Measurements from ENCODE around the gene C2CD3.

C2CD3 gene, protein sequence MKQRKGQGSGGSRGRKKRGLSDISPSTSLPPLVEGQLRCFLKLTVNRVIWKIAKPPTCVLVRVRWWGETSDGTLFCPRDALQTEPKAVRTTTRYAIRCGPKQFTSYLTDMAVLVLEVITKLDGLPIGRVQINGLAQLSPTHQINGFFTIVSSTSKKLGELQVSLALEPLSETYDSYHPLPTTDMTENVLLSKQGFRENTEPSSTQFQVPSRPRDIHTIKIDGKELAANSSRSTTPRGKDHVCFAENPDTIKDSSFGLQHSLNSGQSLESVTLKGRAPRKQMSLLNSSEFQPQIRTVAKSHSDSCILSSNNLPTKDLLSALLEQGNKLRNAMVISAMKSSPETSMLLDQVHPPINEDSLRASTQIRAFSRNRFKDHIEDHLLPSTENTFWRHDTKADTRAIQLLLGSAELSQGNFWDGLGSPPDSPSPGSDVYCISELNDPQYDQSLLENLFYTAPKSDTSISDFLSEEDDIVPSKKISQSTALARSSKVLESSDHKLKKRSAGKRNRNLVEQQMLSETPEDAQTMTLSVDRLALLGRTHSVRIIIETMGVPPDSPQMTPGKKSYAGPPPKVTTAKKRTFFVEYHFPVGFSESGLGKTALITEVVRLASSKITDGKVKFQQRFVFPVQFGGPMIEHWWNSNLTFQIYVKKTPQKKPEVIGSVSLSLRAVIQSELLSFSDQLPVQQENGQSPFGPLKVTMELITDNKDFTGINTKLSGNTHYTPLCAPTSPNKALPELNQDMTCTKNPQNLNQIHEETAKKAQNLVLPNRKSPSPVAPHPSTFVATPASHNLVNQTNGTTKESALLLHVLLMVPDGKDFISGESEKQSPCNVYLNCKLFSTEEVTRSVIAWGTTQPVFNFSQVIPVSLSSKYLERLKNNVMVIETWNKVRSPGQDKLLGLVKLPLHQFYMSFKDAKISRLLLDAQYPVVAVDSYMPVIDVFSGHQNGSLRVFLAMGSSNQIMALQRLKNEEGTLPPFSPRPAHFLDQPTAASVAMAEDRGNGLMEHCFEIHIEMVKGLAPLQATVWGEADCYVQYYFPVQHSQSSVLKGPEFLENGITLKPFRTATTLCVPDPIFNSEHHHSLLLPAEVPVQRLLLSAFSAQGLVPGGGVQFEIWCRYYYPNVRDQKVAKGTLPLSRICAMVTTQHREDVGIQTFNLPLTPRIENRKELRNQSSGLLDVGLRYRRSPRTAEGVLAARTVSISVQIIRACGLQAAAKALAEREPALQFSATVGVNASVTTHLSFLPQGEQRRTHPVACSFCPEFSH (N-terminal part only)

DNA sequence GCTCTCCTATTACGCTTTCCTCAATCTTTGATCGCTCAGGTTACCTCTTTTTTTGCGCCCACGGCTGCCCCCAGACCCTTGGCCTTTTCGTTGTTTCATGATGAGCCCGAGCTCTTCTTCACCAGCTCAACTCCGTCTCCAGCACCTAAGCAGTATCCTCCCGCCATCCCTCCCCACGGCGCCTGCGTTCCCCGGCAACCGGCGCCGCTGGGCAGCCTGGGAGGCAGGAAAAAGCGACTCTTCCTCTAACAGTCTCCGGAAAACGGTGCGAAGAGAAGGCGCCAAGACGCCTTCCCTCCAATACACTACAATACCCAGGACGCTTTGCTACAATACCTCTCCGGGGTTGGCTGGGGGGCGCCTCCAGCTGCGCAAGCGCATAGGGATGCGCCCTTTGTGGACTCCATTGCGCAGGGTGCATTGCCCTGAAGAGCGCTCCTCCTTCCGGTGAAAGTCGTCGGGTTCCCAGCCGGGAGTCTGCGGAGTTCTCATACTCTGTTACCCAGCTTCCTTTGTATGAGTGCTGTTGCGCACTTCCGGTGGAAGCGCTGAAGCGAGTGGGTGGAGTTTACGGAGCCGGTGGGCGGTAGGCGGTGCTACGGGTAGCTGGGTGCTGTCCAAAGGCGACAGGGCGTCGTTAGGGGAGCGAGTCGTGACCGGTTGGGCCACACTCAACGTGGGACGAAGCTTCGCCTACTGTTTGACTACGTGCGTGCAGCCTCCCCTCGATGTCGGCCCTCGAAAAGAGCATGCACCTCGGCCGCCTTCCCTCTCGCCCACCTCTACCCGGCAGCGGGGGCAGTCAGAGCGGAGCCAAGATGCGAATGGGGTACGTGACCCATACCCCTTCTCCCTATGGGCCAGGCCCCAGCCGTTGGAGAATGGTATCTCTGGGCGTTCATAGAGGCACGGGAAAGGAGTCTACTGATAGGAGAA lies at the start of gene C2CD3, which contains the start of gene PPME1:
C2CD3 (minus strand) TSS at position 309 of the 936 bp plus-strand sequence; CDS start at position 99, 210 bp downstream.
PPME1 (plus strand) TSS at position 596 of the 936 bp plus-strand sequence; CDS start at position 729, 133 bp downstream.
- peak; percentile 97 for DNase-seq

DNA sequence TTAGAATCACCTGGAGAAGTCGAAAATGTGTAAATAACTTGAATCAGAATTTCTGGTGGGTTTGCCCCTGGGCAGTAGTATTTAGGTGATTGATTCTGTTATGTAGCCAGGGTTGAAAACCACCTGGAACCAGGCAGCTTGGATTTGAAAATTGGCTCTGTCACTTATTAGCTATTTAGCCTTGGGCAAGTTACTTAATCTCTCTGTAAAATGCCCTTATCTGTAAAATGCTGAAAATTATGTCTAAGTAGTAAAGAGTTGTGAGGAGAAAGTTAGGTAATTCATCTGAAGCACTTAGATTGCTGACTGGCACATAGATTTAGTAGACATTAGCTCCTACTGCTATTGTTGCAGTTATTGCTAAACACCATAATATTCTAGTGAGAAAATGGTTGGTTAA lies 49.6 kb upstream of the C2CD3 start:
- no peak for DNase-seq

DNA sequence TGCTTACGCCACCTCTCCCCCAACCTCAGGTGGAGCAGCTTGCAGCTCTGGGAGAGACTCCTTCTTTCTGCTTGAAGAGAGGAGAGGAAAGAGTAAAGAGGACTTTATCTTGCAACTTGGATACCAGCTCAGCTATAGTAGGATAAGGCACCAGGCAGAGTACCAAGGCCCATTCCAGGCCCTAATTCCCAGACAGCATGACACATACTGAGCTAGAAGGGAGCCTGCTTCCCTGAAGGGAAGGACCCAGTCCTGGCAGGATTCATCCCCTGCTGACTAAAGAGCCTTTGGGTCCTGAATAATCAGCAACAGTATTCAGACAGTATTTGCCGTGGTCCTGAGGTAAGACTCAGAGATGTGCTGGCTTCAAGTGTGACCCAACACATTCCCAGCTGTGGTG lies 41.7 kb upstream of the C2CD3 start:
- DNase-seq: no peak

DNA sequence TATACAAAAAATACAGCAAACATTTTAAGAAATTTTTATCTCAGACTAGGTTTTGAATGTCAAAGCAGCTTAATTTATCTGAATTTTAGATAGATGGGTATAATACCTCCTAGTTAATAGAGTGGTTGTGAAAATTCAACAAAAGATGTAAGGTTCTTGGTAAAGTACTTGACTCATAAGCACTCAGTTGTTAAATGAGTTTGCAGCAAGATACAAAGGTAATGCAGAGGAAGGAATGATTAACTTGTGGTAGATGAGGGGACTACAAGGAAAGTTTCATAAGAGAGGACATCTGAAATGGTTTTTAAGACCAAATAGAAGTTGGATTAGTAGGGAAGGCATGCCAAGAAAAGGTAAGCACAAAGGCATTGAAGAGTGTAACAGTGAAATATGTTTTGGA lies 37.7 kb upstream of the C2CD3 start:
- no peak for DNase-seq

DNA sequence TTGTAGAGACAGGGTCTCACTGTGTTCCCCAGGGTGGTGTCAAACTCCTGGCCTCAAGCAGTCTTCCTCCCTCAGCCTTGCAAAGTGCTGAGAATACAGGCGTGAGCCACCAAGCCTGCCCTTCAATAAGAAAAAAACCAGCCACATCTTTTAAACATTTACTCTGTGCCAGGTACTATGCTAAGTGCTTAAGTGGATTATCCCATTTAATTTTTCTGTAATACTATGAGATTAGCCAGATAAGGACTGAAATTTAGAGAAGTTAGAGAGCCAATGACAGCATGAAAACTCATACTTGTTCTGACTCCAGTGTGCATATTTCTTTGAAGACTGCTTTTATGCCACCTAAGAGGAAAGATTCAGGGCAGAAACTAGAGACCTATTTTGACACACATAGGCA lies 35.9 kb upstream of the C2CD3 start:
- no peak for DNase-seq

DNA sequence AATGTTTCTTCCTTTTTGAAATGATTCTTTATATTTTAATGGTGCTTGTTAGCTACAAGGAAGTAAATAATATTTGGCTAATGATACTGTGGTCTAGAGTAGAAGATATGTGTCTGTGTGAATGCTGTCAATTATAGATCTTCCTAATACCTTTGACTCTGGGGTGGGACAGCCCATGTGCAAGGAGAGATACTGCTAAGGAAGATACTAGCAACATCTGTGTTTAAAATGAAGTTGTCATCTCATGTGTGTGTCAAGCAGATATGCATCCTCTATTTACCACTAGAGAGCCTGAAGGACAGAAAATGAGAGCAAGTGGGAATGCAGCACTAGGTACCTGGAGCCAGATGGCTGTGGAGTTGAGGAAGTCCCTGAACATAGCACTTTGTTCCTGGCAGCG lies 34.4 kb upstream of the C2CD3 start:
- DNase-seq: no peak

DNA sequence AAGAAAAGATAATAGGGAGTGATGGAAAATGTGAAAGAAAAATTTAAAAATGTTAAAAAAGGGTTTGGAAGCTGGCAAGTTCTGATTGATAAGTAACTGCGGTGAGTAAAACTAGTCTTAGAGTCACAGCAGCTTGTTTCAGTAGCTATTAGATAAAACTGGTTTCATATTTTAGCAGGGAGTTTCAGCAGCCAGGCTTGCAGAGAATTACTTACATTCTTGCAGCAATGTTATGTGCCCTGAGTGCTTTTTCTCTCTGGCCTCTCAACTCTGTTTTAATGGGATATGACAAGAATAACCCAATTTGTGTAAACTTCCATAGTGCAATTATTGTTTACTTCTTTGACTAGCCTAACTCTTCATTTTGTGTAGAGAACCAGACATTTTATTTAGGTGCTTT lies 33.9 kb upstream of the C2CD3 start:
- no peak for DNase-seq

DNA sequence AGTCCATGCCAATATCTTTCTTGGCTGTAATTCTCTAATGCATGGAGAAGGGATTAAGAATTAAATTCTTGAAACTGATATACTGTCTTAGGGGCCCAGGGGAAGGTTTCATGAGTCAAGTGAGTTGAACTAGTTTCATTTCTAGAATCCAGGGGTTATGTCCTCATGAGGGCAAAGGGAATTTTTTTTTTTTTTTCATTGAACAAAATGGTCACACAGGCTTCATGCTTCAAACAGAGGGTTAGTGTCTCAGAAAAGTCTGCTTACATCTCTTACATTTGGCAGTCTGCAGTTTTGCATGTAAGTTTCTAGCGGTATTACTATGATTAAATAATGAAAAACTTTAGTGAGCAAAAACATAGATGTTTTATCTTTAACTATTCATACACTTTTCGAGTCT lies 33.2 kb upstream of the C2CD3 start:
- no peak for DNase-seq

DNA sequence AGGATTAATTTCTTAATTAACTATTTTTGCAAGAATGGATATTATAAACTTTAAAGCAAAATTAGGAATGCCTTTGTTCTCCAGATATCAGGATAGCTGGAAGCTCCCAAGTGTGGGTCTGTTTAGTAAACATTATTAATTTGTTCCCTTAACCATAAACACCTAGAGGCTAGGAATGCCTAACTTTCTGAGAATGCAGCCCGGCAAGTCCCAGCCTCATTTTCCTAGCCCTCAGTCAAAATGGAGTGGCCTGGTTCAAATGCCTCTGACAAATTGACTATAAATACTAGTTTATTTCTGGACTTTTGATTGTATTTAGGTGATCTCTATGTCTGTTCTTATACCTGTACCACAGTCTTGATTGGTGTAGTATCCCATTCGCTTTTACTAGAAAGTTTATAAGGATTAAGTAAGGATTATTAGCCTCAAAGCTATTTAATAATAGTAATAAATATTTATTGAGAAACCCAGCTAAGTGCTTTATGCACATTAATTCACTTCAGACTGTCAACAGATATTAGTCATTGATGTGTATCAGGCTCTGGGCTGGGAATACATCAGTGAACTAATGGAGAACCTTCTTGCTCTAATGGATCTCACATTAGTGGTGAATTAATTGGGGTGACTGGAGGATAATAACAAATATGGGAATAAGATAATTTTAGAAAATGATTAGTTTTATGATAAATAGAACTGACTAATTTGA lies 26.1 kb upstream of the C2CD3 start:
- no peak for DNase-seq

DNA sequence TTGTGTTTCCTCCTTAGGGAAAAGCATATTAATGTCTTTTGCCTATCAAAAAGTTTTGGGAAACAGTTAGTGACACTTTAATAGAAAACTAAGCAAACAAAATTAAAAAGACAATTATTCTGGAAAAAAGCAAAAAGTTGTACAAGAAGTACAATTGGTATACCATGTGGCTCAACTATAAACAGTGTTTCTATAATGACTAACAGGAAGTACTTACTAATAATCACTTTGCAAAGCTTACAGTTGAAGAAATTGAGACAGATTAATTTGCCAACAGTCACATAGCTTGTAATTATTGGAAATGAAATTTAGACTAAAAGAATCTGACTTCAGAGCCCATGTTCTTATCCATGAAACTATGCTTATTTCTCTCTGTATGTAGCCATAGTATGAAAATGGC lies 25.0 kb upstream of the C2CD3 start:
- DNase-seq: no peak

DNA sequence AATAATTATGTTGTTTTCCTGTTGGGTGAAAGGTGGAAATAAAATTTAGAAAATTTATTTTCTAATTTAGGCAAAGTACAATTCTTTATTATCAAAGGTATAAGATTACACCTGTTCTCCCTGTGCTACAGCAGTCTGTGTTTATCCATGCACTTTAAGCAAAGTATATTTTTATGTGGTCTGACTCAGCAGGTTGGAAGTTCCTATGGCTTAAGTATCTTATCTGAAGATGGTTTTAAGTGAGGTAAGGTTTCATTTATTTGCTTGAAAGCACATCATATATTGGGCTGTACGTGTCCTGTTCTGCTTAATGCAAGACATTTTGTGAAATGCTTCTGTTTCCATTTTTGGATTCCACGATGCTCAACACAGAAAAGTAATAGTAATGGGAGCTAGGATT lies 14.9 kb upstream of the C2CD3 start:
- DNase-seq: no peak

DNA sequence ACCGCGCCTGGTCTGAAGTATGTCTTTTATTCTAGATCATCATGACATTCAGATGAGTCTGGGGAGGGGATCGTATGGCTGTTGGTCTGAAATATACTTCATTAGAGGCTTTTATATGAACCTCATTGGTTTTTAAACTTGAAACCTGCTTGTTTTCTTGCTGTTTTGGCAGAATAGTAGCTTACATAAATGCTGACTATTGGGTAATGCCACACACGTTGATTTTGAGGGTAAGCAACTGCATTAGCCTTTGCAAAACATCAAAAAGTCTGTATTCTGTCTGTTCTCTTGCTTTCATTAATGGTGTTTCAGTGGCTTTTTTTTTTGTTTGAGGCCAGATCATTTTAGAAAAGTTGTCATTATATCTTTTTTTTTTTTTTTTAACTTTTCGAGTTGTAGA lies 14.5 kb upstream of the C2CD3 start:
- DNase-seq: no peak

DNA sequence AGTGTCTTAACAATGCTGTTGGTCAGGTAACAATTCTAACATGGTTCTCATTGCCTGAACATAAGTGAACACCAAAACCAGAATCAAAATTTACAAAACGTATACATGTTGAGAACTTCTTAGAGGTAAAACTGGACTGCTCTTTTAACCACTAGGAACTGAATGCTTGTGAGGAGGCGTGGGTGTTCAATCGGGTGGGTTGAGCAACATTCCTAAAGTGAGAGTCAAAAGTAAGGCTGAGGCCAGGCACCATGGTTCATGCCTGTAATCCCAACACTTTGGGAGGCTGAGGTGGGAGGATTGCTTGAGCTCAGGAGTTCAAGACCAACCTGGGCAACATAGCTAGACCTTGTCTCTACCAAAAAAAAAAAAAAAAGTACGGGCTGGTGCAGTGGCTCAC lies 11.8 kb upstream of the C2CD3 start:
- DNase-seq: no peak

DNA sequence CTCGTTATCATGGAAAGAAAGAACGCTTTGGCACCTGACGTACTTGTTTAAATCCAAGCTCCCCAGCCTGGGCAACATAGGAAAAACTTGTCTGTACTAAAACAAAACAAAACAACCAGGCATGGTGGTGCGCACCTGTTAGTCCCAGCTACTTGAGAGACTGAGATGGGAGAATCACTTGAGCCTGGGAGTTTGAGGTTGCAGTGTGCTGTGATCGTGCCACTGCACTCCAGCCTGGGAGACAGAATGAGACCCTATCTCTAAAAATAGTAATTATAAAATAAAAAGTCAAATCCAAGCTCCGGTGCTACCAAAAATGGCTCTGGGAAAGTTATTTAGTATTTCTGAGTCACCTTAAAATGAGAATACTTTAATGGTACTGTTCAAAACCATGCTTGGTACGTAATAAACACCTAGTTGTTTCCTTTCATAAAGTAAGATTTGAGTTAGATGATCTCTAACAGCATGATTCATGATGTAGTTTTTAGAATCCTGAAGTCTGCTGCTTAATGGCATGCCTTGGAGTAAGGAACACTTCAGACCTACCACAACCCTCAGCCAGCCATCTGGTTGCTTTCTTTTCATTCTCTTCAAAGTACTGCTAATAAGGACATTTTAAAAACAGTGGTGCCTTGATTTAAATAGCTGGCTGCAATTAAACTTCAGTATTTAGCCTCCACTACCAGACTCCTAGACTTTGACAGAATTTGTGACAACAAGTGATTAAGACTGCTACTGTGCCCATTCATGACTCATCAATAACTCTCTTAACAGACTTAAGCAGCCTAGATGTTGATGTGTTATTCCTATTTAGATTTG lies 8.6 kb upstream of the C2CD3 start:
- DNase-seq: no peak

DNA sequence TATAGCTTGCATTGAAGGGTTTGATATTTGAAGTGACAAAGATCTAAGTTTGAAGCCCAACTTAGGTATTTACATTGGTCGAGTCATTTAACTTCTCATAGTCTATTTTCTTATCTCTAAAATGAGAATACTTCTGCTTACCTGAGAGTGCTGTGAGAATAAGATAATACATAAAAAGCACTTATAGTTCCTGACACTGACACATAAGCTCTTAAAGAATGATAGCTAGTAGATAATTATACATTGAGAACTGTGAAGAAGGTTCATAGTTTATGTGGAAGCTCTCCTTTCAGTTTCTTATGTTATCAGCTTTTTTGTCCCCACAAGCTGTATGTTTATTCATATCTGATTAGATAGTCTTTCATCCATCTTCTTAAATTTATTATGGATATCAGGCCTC lies 5.1 kb upstream of the C2CD3 start:
- no peak for DNase-seq

DNA sequence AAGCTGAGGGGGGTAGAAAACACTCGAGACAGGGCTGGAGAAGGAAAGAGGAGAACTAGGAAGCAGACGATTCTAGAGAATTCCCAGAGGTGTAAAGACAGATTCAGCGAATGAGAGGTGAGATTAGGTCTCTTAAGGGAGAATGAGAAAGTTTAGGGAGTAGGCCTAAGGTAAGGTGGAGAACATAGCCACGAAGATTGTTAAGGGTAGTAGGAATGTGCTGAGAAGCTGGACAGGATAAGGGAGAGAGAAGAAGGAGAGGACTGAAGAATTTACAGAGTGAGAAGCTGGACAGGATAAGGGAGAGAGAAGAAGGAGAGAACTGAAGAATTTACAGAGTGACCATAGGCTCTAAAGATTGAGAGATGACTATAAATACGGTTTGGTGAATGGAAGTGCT lies 1.2 kb upstream of the C2CD3 start:
- DNase-seq: no peak

DNA sequence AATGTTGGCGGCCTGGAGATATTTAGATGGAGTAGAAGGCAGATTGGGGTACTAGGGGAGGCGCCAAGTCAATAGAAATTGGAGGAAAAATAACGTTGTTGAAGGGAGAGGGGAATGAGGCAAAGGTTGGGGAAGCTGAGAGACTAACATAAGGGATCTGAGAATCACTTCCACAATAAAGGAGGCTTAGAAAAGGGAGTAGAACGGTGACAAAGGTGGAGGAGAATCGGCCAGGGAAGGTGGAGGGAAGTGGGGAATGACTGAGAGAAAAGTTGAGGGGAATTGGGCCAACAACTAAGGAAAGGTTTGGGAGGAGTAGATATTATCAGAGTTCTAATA lies 797 bp upstream of the C2CD3 start:
- DNase-seq: no peak

DNA sequence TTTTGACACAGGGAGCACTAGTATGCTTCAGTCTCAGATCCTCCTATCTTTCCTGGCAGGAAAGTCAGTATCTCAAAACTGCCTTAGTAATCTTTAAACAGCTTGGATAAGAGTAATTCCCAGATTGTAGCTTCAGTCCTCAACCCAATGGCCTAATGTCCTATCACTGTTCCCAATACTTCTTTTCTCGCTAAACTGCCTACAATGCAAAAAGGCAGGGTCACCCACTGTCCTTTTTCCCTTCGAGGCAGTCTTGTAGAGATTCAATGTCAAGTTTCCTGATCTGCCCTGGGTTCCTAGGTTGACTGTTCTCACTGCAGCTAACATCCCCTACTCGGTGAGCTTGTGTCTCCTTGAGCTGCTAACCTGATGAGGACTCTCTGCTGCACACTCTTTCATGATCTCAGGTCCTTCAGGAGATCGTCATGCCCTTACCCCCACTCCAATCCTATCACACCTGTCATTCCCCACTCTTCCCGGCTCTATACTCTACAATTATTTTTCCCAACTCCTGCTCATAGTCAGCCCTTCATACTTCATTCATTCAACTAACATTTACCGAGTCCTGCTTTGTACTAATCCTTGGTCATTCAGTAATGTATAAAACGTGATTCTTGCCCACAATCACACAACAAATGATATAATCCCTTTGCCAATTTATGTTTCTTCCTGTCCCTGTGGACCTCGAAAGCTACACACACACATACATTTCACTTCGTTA lies 904 bp downstream of the C2CD3 start:
- DNase-seq: no peak

DNA sequence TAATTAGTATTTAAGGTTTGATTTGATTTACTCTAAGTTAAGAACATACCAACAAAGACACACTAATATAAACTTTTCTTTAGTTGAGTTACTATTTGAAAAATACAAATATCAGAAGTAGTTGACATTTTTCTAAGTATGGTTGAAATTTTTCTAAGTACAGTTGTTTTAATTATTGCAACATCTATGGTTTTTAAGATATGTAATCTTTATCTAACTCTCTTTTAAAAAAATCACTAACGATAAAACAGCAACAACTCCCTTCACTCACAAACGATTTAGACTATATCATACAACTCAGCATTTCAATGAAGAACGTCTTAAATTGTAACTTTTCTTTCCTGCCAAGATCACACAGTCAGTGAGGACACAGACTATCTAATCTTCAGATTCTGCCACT lies 2.0 kb downstream of the C2CD3 start:
- DNase-seq: no peak
